ENCODE results near the gene OR52K2. TPM values are rescaled to one million over a fixed set of nuclear protein-coding genes. Genes with fewer than 3 reads are reported as not detected.

OR52K2 gene
- total and polyA plus RNA-seq, 2 donors (not counting 1 experiment from before 2014, with no cell fraction given), result not detected

DNA sequence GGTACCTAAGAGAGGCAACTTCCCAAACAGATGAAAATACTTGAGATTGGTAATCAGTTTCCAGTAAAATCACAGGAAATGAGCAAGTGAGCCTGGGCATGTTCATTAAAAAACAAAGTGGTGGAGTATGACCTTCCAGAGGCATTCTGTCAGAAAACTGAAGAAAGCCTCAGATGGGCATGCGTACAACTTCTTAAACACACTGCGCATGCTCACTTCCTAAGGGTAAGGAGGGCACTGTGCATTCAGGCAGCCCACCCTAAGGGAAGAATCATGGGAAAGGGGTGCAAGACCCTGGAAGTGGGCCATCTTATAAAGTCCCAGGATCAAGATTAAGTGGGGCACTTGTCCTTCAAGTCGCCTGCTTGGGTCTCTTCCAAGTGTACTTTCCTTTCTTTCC is 4.0 kb downstream of the OR52K2 start:
- H3K27ac Mint-ChIP-seq, result no peak overlapping the region
- CTCF ChIA-PET, result no interaction called here

DNA sequence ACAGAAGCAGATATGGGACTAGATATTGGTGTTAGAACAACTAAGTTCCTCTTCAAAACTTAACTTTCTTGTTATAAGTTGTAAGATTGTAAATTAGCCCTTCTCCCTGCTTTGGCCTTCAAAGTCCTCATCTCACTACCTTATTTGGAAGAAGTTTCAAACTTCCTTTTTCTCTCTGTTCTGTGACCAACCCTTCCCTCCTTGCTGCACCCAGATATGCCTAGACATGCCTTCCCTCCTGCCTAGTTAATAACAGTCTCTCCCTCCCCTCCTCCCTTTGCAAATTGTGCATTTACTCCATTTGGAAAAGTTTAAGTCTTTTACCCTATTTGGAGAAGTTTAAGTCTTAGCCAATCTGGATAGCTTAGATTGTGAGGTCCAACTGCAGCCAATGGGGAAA is 4.9 kb downstream of the OR52K2 start:
- CTCF ChIA-PET, result no interaction called here
- H3K4me2 ChIP-seq (replicated peaks; ENCODE audit: low read depth, low read length, poor library complexity, severe bottlenecking), result no peak overlapping the region
- H3K4me1 ChIP-seq (ENCODE audit: control insufficient read depth in 2 of 2, insufficient read depth in 2 of 2, low read length in 2 of 2), result peaks cover 1 to 6% of the 10 kb centered on the region in 2 donors

More for the DNA sequence above, 4.0 kb downstream of the OR52K2 start:
- no peaks in the 10 kb centered on the region for H3K27me3 Mint-ChIP-seq
- H3K4me2 ChIP-seq (replicated peaks; ENCODE audit: low read depth, low read length, poor library complexity, severe bottlenecking), result no peak overlapping the region
- H3K4me1 ChIP-seq (ENCODE audit: control insufficient read depth in 2 of 2, insufficient read depth in 2 of 2, low read length in 2 of 2), result peaks cover 0 to 3% of the 10 kb centered on the region in 2 donors
- 83% methylated on average over 2 of the region's 3 CpGs for WGBS (ENCODE audit: insufficient coverage)
- H3K9me3 Mint-ChIP-seq (ENCODE audit: insufficient read depth), result peaks cover 6% of the 10 kb centered on the region
- POLR2A ChIA-PET, result no interaction called here
- no peaks in the 10 kb centered on the region for H3K36me3 ChIP-seq (replicated peaks in 1 of 2; ENCODE audit: control extremely low read depth in 1 of 2, control insufficient read depth in 1 of 2, extremely low read depth in 1 of 2, insufficient read depth in 2 of 2, low read length in 1 of 2)
- H3K9ac ChIP-seq (ENCODE audit: low read length), result no peak overlapping the region
- intact Hi-C loops (cut with micrococcal nuclease), result no loop called here
- no peaks in the 10 kb centered on the region for H4K20me1 ChIP-seq (ENCODE audit: control insufficient read depth, insufficient read depth, low read length, poor library complexity, severe bottlenecking)
- DNase-seq, result no peak
- no peak overlapping the region for H3K4me3 Mint-ChIP-seq
- peaks cover 1 to 10% (median 5%) of the 10 kb centered on the region in 3 donors for H3K9me3 ChIP-seq (ENCODE audit: control extremely low read depth in 1 of 3, control insufficient read depth in 2 of 3, insufficient read depth in 1 of 3, low read length in 2 of 3)
- no peaks in the 10 kb centered on the region for H3K27me3 ChIP-seq (replicated peaks in 1 of 4; ENCODE audit: control extremely low read depth in 1 of 4, control insufficient read depth in 3 of 4, insufficient read depth in 4 of 4, low read length in 3 of 4)
- no peaks in the 10 kb centered on the region for H3K79me2 ChIP-seq (ENCODE audit: control insufficient read depth, insufficient read depth, low read length)
- TF ChIP-seq, protein P1, sequence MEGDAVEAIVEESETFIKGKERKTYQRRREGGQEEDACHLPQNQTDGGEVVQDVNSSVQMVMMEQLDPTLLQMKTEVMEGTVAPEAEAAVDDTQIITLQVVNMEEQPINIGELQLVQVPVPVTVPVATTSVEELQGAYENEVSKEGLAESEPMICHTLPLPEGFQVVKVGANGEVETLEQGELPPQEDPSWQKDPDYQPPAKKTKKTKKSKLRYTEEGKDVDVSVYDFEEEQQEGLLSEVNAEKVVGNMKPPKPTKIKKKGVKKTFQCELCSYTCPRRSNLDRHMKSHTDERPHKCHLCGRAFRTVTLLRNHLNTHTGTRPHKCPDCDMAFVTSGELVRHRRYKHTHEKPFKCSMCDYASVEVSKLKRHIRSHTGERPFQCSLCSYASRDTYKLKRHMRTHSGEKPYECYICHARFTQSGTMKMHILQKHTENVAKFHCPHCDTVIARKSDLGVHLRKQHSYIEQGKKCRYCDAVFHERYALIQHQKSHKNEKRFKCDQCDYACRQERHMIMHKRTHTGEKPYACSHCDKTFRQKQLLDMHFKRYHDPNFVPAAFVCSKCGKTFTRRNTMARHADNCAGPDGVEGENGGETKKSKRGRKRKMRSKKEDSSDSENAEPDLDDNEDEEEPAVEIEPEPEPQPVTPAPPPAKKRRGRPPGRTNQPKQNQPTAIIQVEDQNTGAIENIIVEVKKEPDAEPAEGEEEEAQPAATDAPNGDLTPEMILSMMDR (IDR thresholded peaks at IDR 0.05), result no peak
- TF ChIP-seq EZH2 (IDR thresholded peaks at IDR 0.05; ENCODE audit: borderline replicate concordance, insufficient read depth, low read depth, low read length, poor library complexity, severe bottlenecking), result no peak
- H3K4me3 ChIP-seq (ENCODE audit: control extremely low read depth in 1 of 5, extremely low read depth in 1 of 5, insufficient read depth in 1 of 5, low read depth in 2 of 5, low read length in 4 of 5), result no peak overlapping the region
- no peak overlapping the region for H2AFZ ChIP-seq (ENCODE audit: insufficient read depth, low read depth, low read length, poor library complexity, severe bottlenecking)
- H3K4me1 Mint-ChIP-seq, result peaks cover 10% of the 10 kb centered on the region
- ATAC-seq (ENCODE audit: low read depth), result no peak
- H3K27ac ChIP-seq (ENCODE audit: low read length in 2 of 2), result no peak overlapping the region

More for the DNA sequence above, 4.9 kb downstream of the OR52K2 start:
- H2AFZ ChIP-seq (ENCODE audit: insufficient read depth, low read depth, low read length, poor library complexity, severe bottlenecking), result no peak overlapping the region
- ATAC-seq (ENCODE audit: low read depth) (no peak), DNase-seq (no peak)
- Mint-ChIP-seq H3K9me3 (ENCODE audit: insufficient read depth) (peaks cover 6% of the 10 kb centered on the region), H3K4me3 (no peak overlapping the region), H3K27ac (peak overlapping the region; percentile 51), H3K27me3 (no peaks in the 10 kb centered on the region), H3K4me1 (peaks cover 17% of the 10 kb centered on the region)
- no peak overlapping the region for H3K27ac ChIP-seq (ENCODE audit: low read length in 2 of 2)
- H4K20me1 ChIP-seq (ENCODE audit: control insufficient read depth, insufficient read depth, low read length, poor library complexity, severe bottlenecking), result no peaks in the 10 kb centered on the region
- H3K9me3 ChIP-seq (ENCODE audit: control extremely low read depth in 1 of 3, control insufficient read depth in 2 of 3, insufficient read depth in 1 of 3, low read length in 2 of 3), result peaks cover 2 to 10% (median 5%) of the 10 kb centered on the region in 3 donors
- H3K9ac ChIP-seq (ENCODE audit: low read length), result no peak overlapping the region
- intact Hi-C loops (cut with micrococcal nuclease), result no loop called here
- no peak overlapping the region for H3K4me3 ChIP-seq (ENCODE audit: control extremely low read depth in 1 of 5, extremely low read depth in 1 of 5, insufficient read depth in 1 of 5, low read depth in 2 of 5, low read length in 4 of 5)
- TF ChIP-seq, protein P1 (IDR thresholded peaks at IDR 0.05), result no peak
- POLR2A ChIA-PET, result no interaction called here
- no peaks in the 10 kb centered on the region for H3K79me2 ChIP-seq (ENCODE audit: control insufficient read depth, insufficient read depth, low read length)
- no peaks in the 10 kb centered on the region for H3K27me3 ChIP-seq (replicated peaks in 1 of 4; ENCODE audit: control extremely low read depth in 1 of 4, control insufficient read depth in 3 of 4, insufficient read depth in 4 of 4, low read length in 3 of 4)
- no peaks in the 10 kb centered on the region for H3K36me3 ChIP-seq (replicated peaks in 1 of 2; ENCODE audit: control extremely low read depth in 1 of 2, control insufficient read depth in 1 of 2, extremely low read depth in 1 of 2, insufficient read depth in 2 of 2, low read length in 1 of 2)

Measured in B cell (primary cell).